Measurements from ENCODE around the gene CDC42EP1.
A peak's percentile ranks its signal among the peaks of the same experiment; 100 is the strongest.

The CDC42EP1 gene

GRCh38 chr22:37616201-37617083, 56.2 kb downstream of the CDC42EP1 start:
- no peak for DNase-seq

GRCh38 chr22:37617431-37617830, 57.2 kb downstream of the CDC42EP1 start:
- DNase-seq = no peak

- DNase-seq = no peak
Observed at GRCh38 chr22:37618072-37618656, 57.9 kb downstream of the CDC42EP1 start.

GRCh38 chr22:37618674-37619073, 58.4 kb downstream of the CDC42EP1 start:
- peak in 1 of 2 experiments; percentile 24 for DNase-seq

Data from cerebellar nuclear complex (tissue), 1 donor.